Measurements from ENCODE around the gene ADM2.

The ADM2 gene

GRCh38 chr22:50445880-50446707 is 35.2 kb upstream of the ADM2 start:
- Histone ChIP-seq H3K27ac (ENCODE audit: low read depth, low read length, severe bottlenecking) (no peak overlapping the region), H3K4me1 (ENCODE audit: control insufficient read depth, insufficient read depth, low read length, poor library complexity, severe bottlenecking) (peaks cover 7% of the 10 kb centered on the region), H3K9me3 (ENCODE audit: control insufficient read depth, low read length) (no peaks in the 10 kb centered on the region), H3K4me3 (ENCODE audit: extremely low read depth, insufficient read depth, low read length, poor library complexity, severe bottlenecking) (no peak overlapping the region), H3K36me3 (ENCODE audit: control insufficient read depth, insufficient read depth, low read length) (peaks cover 78% of the 10 kb centered on the region)
- WGBS, 2 experiments (ENCODE audit: insufficient coverage in 2 of 2): 96 to 98% methylated on average over 7 to 11 of the region's 17 CpGs

GRCh38 chr22:50446708-50447575 is 34.4 kb upstream of the ADM2 start:
- peaks cover 77% of the 10 kb centered on the region for H3K36me3 ChIP-seq (ENCODE audit: control insufficient read depth, insufficient read depth, low read length)
- 93 to 95% methylated on average over 51 to 54 of the region's 54 CpGs for WGBS, 2 experiments (ENCODE audit: insufficient coverage in 2 of 2)
- H3K4me1 ChIP-seq (ENCODE audit: control insufficient read depth, insufficient read depth, low read length, poor library complexity, severe bottlenecking): peaks cover 7% of the 10 kb centered on the region
- H3K9me3 ChIP-seq (ENCODE audit: control insufficient read depth, low read length): no peaks in the 10 kb centered on the region
- no peak overlapping the region for H3K27ac ChIP-seq (ENCODE audit: low read depth, low read length, severe bottlenecking)
- H3K4me3 ChIP-seq (ENCODE audit: extremely low read depth, insufficient read depth, low read length, poor library complexity, severe bottlenecking): no peak overlapping the region

GRCh38 chr22:50447576-50448551 is 33.5 kb upstream of the ADM2 start:
- H3K36me3 ChIP-seq (ENCODE audit: control insufficient read depth, insufficient read depth, low read length): peaks cover 80% of the 10 kb centered on the region
- H3K9me3 ChIP-seq (ENCODE audit: control insufficient read depth, low read length): no peaks in the 10 kb centered on the region
- H3K4me1 ChIP-seq (ENCODE audit: control insufficient read depth, insufficient read depth, low read length, poor library complexity, severe bottlenecking): peaks cover 7% of the 10 kb centered on the region
- no peak overlapping the region for H3K4me3 ChIP-seq (ENCODE audit: extremely low read depth, insufficient read depth, low read length, poor library complexity, severe bottlenecking)
- no peak overlapping the region for H3K27ac ChIP-seq (ENCODE audit: low read depth, low read length, severe bottlenecking)
- WGBS, 2 experiments (ENCODE audit: insufficient coverage in 2 of 2): 95 to 96% methylated on average over 20 of the region's 27 CpGs

GRCh38 chr22:50452649-50453048 is 28.7 kb upstream of the ADM2 start:
- WGBS, 2 experiments (ENCODE audit: insufficient coverage in 2 of 2): no CpG with 5 or more reads among the region's 5 CpGs
- peaks cover 83% of the 10 kb centered on the region for H3K36me3 ChIP-seq (ENCODE audit: control insufficient read depth, insufficient read depth, low read length)
- H3K4me1 ChIP-seq (ENCODE audit: control insufficient read depth, insufficient read depth, low read length, poor library complexity, severe bottlenecking): no peaks in the 10 kb centered on the region
- no peaks in the 10 kb centered on the region for H3K9me3 ChIP-seq (ENCODE audit: control insufficient read depth, low read length)
- H3K4me3 ChIP-seq (ENCODE audit: extremely low read depth, insufficient read depth, low read length, poor library complexity, severe bottlenecking): no peak overlapping the region
- no peak overlapping the region for H3K27ac ChIP-seq (ENCODE audit: low read depth, low read length, severe bottlenecking)

- 93 to 94% methylated on average over 20 to 27 of the region's 27 CpGs for WGBS, 2 experiments (ENCODE audit: insufficient coverage in 2 of 2)
- Histone ChIP-seq H3K4me1 (ENCODE audit: control insufficient read depth, insufficient read depth, low read length, poor library complexity, severe bottlenecking) (no peaks in the 10 kb centered on the region), H3K36me3 (ENCODE audit: control insufficient read depth, insufficient read depth, low read length) (peaks cover 70% of the 10 kb centered on the region), H3K27ac (ENCODE audit: low read depth, low read length, severe bottlenecking) (no peak overlapping the region), H3K4me3 (ENCODE audit: extremely low read depth, insufficient read depth, low read length, poor library complexity, severe bottlenecking) (no peak overlapping the region), H3K9me3 (ENCODE audit: control insufficient read depth, low read length) (no peaks in the 10 kb centered on the region)
Measured at GRCh38 chr22:50454556-50455075, 26.7 kb upstream of the ADM2 start.

GRCh38 chr22:50455201-50455600 is 26.1 kb upstream of the ADM2 start:
- peaks cover 69% of the 10 kb centered on the region for H3K36me3 ChIP-seq (ENCODE audit: control insufficient read depth, insufficient read depth, low read length)
- no peaks in the 10 kb centered on the region for H3K4me1 ChIP-seq (ENCODE audit: control insufficient read depth, insufficient read depth, low read length, poor library complexity, severe bottlenecking)
- WGBS, 2 experiments (ENCODE audit: insufficient coverage in 2 of 2): 96 to 98% methylated on average over 18 of the region's 18 CpGs
- H3K4me3 ChIP-seq (ENCODE audit: extremely low read depth, insufficient read depth, low read length, poor library complexity, severe bottlenecking): no peak overlapping the region
- H3K27ac ChIP-seq (ENCODE audit: low read depth, low read length, severe bottlenecking): no peak overlapping the region
- H3K9me3 ChIP-seq (ENCODE audit: control insufficient read depth, low read length): no peaks in the 10 kb centered on the region

GRCh38 chr22:50456026-50456425 is 25.3 kb upstream of the ADM2 start:
- H3K9me3 ChIP-seq (ENCODE audit: control insufficient read depth, low read length): no peaks in the 10 kb centered on the region
- H3K4me3 ChIP-seq (ENCODE audit: extremely low read depth, insufficient read depth, low read length, poor library complexity, severe bottlenecking): no peak overlapping the region
- no peaks in the 10 kb centered on the region for H3K4me1 ChIP-seq (ENCODE audit: control insufficient read depth, insufficient read depth, low read length, poor library complexity, severe bottlenecking)
- WGBS, 2 experiments (ENCODE audit: insufficient coverage in 2 of 2): 90 to 98% methylated on average over 5 to 6 of the region's 11 CpGs
- peaks cover 69% of the 10 kb centered on the region for H3K36me3 ChIP-seq (ENCODE audit: control insufficient read depth, insufficient read depth, low read length)
- H3K27ac ChIP-seq (ENCODE audit: low read depth, low read length, severe bottlenecking): no peak overlapping the region

- WGBS, 2 experiments (ENCODE audit: insufficient coverage in 2 of 2): 93% methylated on average over 24 to 32 of the region's 34 CpGs
Measured at GRCh38 chr22:50456466-50457234, 24.7 kb upstream of the ADM2 start.

GRCh38 chr22:50459016-50459415 is 22.3 kb upstream of the ADM2 start:
- H3K36me3 ChIP-seq (ENCODE audit: control insufficient read depth, insufficient read depth, low read length): peaks cover 80% of the 10 kb centered on the region
- WGBS, 2 experiments (ENCODE audit: insufficient coverage in 2 of 2): 97 to 100% methylated on average over 1 to 22 of the region's 22 CpGs
- no peak overlapping the region for H3K27ac ChIP-seq (ENCODE audit: low read depth, low read length, severe bottlenecking)
- H3K4me1 ChIP-seq (ENCODE audit: control insufficient read depth, insufficient read depth, low read length, poor library complexity, severe bottlenecking): no peaks in the 10 kb centered on the region
- no peak overlapping the region for H3K4me3 ChIP-seq (ENCODE audit: extremely low read depth, insufficient read depth, low read length, poor library complexity, severe bottlenecking)
- H3K9me3 ChIP-seq (ENCODE audit: control insufficient read depth, low read length): no peaks in the 10 kb centered on the region

More at GRCh38 chr22:50456466-50457234, 24.7 kb upstream of the ADM2 start:
- no peaks in the 10 kb centered on the region for H3K4me1 ChIP-seq (ENCODE audit: control insufficient read depth, insufficient read depth, low read length, poor library complexity, severe bottlenecking)
- no peak overlapping the region for H3K27ac ChIP-seq (ENCODE audit: low read depth, low read length, severe bottlenecking)
- no peaks in the 10 kb centered on the region for H3K9me3 ChIP-seq (ENCODE audit: control insufficient read depth, low read length)
- H3K4me3 ChIP-seq (ENCODE audit: extremely low read depth, insufficient read depth, low read length, poor library complexity, severe bottlenecking): no peak overlapping the region
- peaks cover 69% of the 10 kb centered on the region for H3K36me3 ChIP-seq (ENCODE audit: control insufficient read depth, insufficient read depth, low read length)
